ENCODE data around the gene NTRK2. TPM values are rescaled to one million over a fixed set of nuclear protein-coding genes. Genes with fewer than 3 reads are reported as not detected.

The NTRK2 gene
- total and polyA plus RNA-seq, 2 donors: 7.7 to 56.7 TPM

DNA sequence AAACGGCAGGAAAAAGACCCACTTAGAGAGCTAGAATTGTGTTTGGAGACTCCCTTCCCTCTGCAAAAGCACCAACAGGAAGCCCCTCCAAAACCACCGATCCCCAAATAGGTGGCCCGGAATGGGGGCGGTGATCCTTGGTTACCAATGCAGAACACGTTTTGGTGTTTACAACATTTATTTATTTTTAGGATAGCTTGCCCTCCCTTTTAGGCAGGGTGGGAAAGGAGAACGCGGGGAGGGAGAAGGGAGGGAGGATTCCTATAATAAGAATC lies 579 bp upstream of the NTRK2 start:
- no peak for DNase-seq (ENCODE audit: extremely low spot score)
- Histone ChIP-seq H3K27ac (ENCODE audit: low read depth) (no peak overlapping the region), H3K36me3 (ENCODE audit: insufficient read depth) (no peaks in the 10 kb centered on the region), H3K4me3 (ENCODE audit: low read depth, low read length) (peak overlapping the region; percentile 27), H3K4me1 (ENCODE audit: insufficient read depth) (peaks cover 1% of the 10 kb centered on the region)
- under 1% methylated on average over 7 of the region's 7 CpGs for WGBS

DNA sequence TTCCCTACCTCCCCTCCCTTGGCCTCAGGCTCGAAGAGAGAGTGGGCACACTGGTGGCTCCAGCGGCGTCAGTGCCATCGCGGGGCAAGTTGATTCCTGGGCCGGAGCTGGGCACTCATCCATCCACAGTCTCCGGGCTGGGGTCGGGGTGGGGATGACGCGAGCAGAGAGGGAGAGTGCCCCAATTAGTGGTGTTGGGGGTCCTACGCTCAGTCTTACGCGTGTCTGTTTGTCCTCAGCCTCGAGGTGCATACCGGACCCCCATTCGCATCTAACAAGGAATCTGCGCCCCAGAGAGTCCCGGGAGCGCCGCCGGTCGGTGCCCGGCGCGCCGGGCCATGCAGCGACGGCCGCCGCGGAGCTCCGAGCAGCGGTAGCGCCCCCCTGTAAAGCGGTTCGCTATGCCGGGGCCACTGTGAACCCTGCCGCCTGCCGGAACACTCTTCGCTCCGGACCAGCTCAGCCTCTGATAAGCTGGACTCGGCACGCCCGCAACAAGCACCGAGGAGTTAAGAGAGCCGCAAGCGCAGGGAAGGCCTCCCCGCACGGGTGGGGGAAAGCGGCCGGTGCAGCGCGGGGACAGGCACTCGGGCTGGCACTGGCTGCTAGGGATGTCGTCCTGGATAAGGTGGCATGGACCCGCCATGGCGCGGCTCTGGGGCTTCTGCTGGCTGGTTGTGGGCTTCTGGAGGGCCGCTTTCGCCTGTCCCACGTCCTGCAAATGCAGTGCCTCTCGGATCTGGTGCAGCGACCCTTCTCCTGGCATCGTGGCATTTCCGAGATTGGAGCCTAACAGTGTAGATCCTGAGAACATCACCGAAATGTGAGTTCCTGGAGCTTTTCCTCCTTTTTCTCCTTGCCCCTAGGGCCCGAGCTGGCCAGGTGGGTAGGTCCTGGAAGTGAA lies 861 bp downstream of the NTRK2 start:
- no peak for DNase-seq (ENCODE audit: extremely low spot score)
- peaks cover 1% of the 10 kb centered on the region for H3K4me1 ChIP-seq (ENCODE audit: insufficient read depth)
- no peaks in the 10 kb centered on the region for H3K36me3 ChIP-seq (ENCODE audit: insufficient read depth)
- no peak overlapping the region for H3K27ac ChIP-seq (ENCODE audit: low read depth)
- peak overlapping the region; percentile 27 for H3K4me3 ChIP-seq (ENCODE audit: low read depth, low read length)
- 8% methylated on average over 67 of the region's 67 CpGs for WGBS

GRCh38 chr9:84671586-84672521 lies 2.3 kb downstream of the NTRK2 start:
- Histone ChIP-seq H3K36me3 (ENCODE audit: insufficient read depth) (no peaks in the 10 kb centered on the region), H3K4me3 (ENCODE audit: low read depth, low read length) (no peak overlapping the region), H3K27ac (ENCODE audit: low read depth) (no peak overlapping the region), H3K4me1 (ENCODE audit: insufficient read depth) (peaks cover 1% of the 10 kb centered on the region)
- no peak for DNase-seq (ENCODE audit: extremely low spot score)
- 76% methylated on average over 9 of the region's 9 CpGs for WGBS

- WGBS: 74% methylated on average over 4 of the region's 4 CpGs
- peaks cover 1% of the 10 kb centered on the region for H3K4me1 ChIP-seq (ENCODE audit: insufficient read depth)
- no peak overlapping the region for H3K27ac ChIP-seq (ENCODE audit: low read depth)
- no peak for DNase-seq (ENCODE audit: extremely low spot score)
- H3K4me3 ChIP-seq (ENCODE audit: low read depth, low read length): no peak overlapping the region
- no peaks in the 10 kb centered on the region for H3K36me3 ChIP-seq (ENCODE audit: insufficient read depth)
These were observed 4.3 kb downstream of the NTRK2 start for GRCh38 chr9:84673806-84674205.

DNA sequence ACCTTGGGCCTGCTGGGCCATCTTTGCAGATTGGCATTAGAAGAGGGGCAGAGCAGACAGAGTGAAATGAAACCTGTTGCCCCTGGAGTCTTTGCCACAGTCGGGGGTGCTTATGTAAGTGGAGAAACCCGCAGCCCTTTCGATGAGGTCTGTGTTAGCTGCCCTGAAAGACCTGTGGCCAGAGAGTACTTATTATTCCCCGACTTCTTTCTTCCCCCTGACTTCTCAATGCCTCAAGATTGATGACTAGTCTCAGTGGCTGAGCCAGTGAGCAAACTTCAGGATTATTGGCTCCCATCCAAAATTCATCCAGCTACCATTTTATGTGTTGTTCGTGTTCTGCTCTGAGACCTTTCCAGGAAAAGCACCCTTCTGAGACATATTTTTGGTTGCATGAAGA lies 7.6 kb downstream of the NTRK2 start:
- Histone ChIP-seq H3K4me3 (ENCODE audit: low read depth, low read length) (no peak overlapping the region), H3K4me1 (ENCODE audit: insufficient read depth) (no peaks in the 10 kb centered on the region), H3K36me3 (ENCODE audit: insufficient read depth) (no peaks in the 10 kb centered on the region), H3K27ac (ENCODE audit: low read depth) (no peak overlapping the region)
- DNase-seq (ENCODE audit: extremely low spot score): no peak
- WGBS: 72% methylated on average over 5 of the region's 5 CpGs

- Histone ChIP-seq H3K36me3 (ENCODE audit: insufficient read depth) (no peaks in the 10 kb centered on the region), H3K27ac (ENCODE audit: low read depth) (no peak overlapping the region), H3K4me3 (ENCODE audit: low read depth, low read length) (no peak overlapping the region), H3K4me1 (ENCODE audit: insufficient read depth) (no peaks in the 10 kb centered on the region)
- no peak for DNase-seq (ENCODE audit: extremely low spot score)
- WGBS: 83% methylated on average over 1 of the region's 1 CpG
These were observed 10.0 kb downstream of the NTRK2 start for GRCh38 chr9:84679571-84679970.

- Histone ChIP-seq H3K4me1 (ENCODE audit: insufficient read depth) (no peaks in the 10 kb centered on the region), H3K36me3 (ENCODE audit: insufficient read depth) (no peaks in the 10 kb centered on the region), H3K27ac (ENCODE audit: low read depth) (no peak overlapping the region), H3K4me3 (ENCODE audit: low read depth, low read length) (no peak overlapping the region)
- DNase-seq (ENCODE audit: extremely low spot score): no peak
- 92% methylated on average over 6 of the region's 6 CpGs for WGBS
These were observed 12.2 kb downstream of the NTRK2 start for GRCh38 chr9:84681516-84682285.

- DNase-seq (ENCODE audit: extremely low spot score): no peak
- no peaks in the 10 kb centered on the region for H3K36me3 ChIP-seq (ENCODE audit: insufficient read depth)
- no peak overlapping the region for H3K4me3 ChIP-seq (ENCODE audit: low read depth, low read length)
- WGBS: 55% methylated on average over 1 of the region's 1 CpG
- H3K27ac ChIP-seq (ENCODE audit: low read depth): no peak overlapping the region
- no peaks in the 10 kb centered on the region for H3K4me1 ChIP-seq (ENCODE audit: insufficient read depth)
These were observed 16.5 kb downstream of the NTRK2 start for GRCh38 chr9:84686068-84686467.

DNA sequence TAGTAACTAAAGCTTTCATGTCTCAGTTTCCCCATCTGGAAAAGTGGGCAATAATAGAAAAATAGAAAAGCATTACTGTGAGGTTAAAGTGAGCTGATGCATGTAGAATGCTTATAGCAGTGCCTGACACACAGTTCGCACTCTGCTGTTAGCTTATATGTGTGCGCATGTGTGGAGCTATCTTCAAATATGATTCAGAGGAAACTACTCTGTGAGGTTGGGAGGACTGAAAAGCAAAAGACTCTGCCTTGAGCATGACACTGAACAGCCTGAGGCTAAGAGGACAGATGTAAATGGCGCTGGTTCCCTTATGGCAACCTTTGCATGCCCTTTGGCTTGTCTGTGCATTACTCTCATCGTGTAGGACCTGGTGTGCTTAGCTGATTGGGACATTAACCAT lies 19.4 kb downstream of the NTRK2 start:
- DNase-seq (ENCODE audit: extremely low spot score): no peak
- H3K4me3 ChIP-seq (ENCODE audit: low read depth, low read length): no peak overlapping the region
- WGBS: 73% methylated on average over 4 of the region's 4 CpGs
- no peaks in the 10 kb centered on the region for H3K36me3 ChIP-seq (ENCODE audit: insufficient read depth)
- H3K27ac ChIP-seq (ENCODE audit: low read depth): no peak overlapping the region
- H3K4me1 ChIP-seq (ENCODE audit: insufficient read depth): no peaks in the 10 kb centered on the region

GRCh38 chr9:84691634-84692033 lies 22.1 kb downstream of the NTRK2 start:
- Histone ChIP-seq H3K36me3 (ENCODE audit: insufficient read depth) (no peaks in the 10 kb centered on the region), H3K27ac (ENCODE audit: low read depth) (no peak overlapping the region), H3K4me3 (ENCODE audit: low read depth, low read length) (no peak overlapping the region), H3K4me1 (ENCODE audit: insufficient read depth) (no peaks in the 10 kb centered on the region)
- DNase-seq (ENCODE audit: extremely low spot score): no peak
- 84% methylated on average over 5 of the region's 5 CpGs for WGBS

GRCh38 chr9:84694248-84694647 lies 24.7 kb downstream of the NTRK2 start:
- WGBS: 71% methylated on average over 3 of the region's 3 CpGs
- H3K36me3 ChIP-seq (ENCODE audit: insufficient read depth): no peaks in the 10 kb centered on the region
- no peak for DNase-seq (ENCODE audit: extremely low spot score)
- no peak overlapping the region for H3K27ac ChIP-seq (ENCODE audit: low read depth)
- H3K4me3 ChIP-seq (ENCODE audit: low read depth, low read length): no peak overlapping the region
- H3K4me1 ChIP-seq (ENCODE audit: insufficient read depth): no peaks in the 10 kb centered on the region

- Histone ChIP-seq H3K36me3 (ENCODE audit: insufficient read depth) (no peaks in the 10 kb centered on the region), H3K4me3 (ENCODE audit: low read depth, low read length) (no peak overlapping the region), H3K27ac (ENCODE audit: low read depth) (no peak overlapping the region), H3K4me1 (ENCODE audit: insufficient read depth) (no peaks in the 10 kb centered on the region)
- DNase-seq (ENCODE audit: extremely low spot score): no peak
- WGBS: 88% methylated on average over 8 of the region's 8 CpGs
These were observed 27.5 kb downstream of the NTRK2 start for GRCh38 chr9:84697042-84697441.

DNA sequence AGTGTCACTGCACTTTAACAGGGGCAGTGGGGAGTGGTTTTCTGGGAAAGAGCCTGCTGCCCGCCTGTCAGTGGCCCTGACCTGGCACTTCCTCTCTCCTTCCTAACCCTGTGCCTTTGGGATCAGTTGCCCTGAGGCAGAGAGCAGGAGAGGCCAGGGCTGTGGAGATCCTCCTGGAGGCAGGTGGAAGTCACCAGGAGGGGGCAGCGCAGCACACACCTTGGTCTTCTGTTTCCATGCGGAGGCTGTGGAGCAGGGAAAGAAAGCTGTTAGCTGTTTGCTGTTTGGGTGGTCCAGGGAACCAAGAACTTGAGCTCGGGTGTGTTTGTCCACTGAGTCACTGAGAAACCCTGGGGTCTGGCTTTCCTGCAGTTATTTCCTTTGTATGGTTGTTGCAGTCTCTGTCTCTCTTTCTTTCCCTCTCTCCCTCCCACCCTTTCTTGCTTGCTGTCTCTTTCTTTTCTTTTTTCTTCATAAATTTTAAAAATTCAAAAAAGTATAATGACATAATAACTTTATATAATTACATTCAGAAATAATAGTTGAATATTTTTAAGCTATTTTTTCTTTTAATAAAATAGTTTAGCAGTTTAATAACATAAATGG lies 28.1 kb downstream of the NTRK2 start:
- 46% methylated on average over 4 of the region's 4 CpGs for WGBS
- no peak for DNase-seq (ENCODE audit: extremely low spot score)
- no peak overlapping the region for H3K4me3 ChIP-seq (ENCODE audit: low read depth, low read length)
- H3K4me1 ChIP-seq (ENCODE audit: insufficient read depth): no peaks in the 10 kb centered on the region
- H3K27ac ChIP-seq (ENCODE audit: low read depth): no peak overlapping the region
- no peaks in the 10 kb centered on the region for H3K36me3 ChIP-seq (ENCODE audit: insufficient read depth)
